ENCODE measurements around the gene NTM. TPM values are rescaled to one million over a fixed set of nuclear protein-coding genes. Genes with fewer than 3 reads are reported as not detected.

Gene NTM
- total RNA-seq, 2 experiments from 2014 or later = not detected

- Mint-ChIP-seq H3K36me3 (no peaks in the 10 kb centered on the region), H3K4me1 (no peaks in the 10 kb centered on the region)
- POLR2A ChIA-PET = no interaction called here
Observed at GRCh38 chr11:131353766-131354165, 16.6 kb upstream of the NTM start.

GRCh38 chr11:131354251-131354701, 16.1 kb upstream of the NTM start:
- ATAC-seq (ENCODE audit: low read depth) (no peak), DNase-seq (no peak)
- Mint-ChIP-seq H3K36me3 (no peaks in the 10 kb centered on the region), H3K27me3 (no peaks in the 10 kb centered on the region), H3K27ac (no peak overlapping the region), H3K9me3 (peaks cover 3% of the 10 kb centered on the region), H3K4me1 (no peaks in the 10 kb centered on the region), H3K4me3 (no peak overlapping the region)
- POLR2A ChIA-PET = no interaction called here

More at GRCh38 chr11:131353766-131354165, 16.6 kb upstream of the NTM start:
- no peak overlapping the region for H3K4me3 Mint-ChIP-seq
- no peaks in the 10 kb centered on the region for H3K27me3 Mint-ChIP-seq
- peaks cover 3% of the 10 kb centered on the region for H3K9me3 Mint-ChIP-seq
- no peak overlapping the region for H3K27ac Mint-ChIP-seq
- DNase-seq (no peak), ATAC-seq (ENCODE audit: low read depth) (no peak)

GRCh38 chr11:131356206-131356605, 14.2 kb upstream of the NTM start:
- ATAC-seq (ENCODE audit: low read depth) = no peak
- H3K36me3 Mint-ChIP-seq = no peaks in the 10 kb centered on the region
- no peak overlapping the region for H3K27ac Mint-ChIP-seq
- DNase-seq = no peak
- POLR2A ChIA-PET = no interaction called here
- H3K27me3 Mint-ChIP-seq = no peaks in the 10 kb centered on the region
- H3K4me3 Mint-ChIP-seq = no peak overlapping the region
- H3K4me1 Mint-ChIP-seq = no peaks in the 10 kb centered on the region
- peaks cover under 1% of the 10 kb centered on the region for H3K9me3 Mint-ChIP-seq

GRCh38 chr11:131365329-131365930, 5.0 kb upstream of the NTM start:
- Mint-ChIP-seq H3K4me1 (no peaks in the 10 kb centered on the region), H3K9me3 (no peaks in the 10 kb centered on the region), H3K36me3 (no peaks in the 10 kb centered on the region), H3K27me3 (no peaks in the 10 kb centered on the region), H3K4me3 (no peak overlapping the region), H3K27ac (no peak overlapping the region)
- DNase-seq (no peak), ATAC-seq (ENCODE audit: low read depth) (no peak)
- POLR2A ChIA-PET = no interaction called here

DNA sequence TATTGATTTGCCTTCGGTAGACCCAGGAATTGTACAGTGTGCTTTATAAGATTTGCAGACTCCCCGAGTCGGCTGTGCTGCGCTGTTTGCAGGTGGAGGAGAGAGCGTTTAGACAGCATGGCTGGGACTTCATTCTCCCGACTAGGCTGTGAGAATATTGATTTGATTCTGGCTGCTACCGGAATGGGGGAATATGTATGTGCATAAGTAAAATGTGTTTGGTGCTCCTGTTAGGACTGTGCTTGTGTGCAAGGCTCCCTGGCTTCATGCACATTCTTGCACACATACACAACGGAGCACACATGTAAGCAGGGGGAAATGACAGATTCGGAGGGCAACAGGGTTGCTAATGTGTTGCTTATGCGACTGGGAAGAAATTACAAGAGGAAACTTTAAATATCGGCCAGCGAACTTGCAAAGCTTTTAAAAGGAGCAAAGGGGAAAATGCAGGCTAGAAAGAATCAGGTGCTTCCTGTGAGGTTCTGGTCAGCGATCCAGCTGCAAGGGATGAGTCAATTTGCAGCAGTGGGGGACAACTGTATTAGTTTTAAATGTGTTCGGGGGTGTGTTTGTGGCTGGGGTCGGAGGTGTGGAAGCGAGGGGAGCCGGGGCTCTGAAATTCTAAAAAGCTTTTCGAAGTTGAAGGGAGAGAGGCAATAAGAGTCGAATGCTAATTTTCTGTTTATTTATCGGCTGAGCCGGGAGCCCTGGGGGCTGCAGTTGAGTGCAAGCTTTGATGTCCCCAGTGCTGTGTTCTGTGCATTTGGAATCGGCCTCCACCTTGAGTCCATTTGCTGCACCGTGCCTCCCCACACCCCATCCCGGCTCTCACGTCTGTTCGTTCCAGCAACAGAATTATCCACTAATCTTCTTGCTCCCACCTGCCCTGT, 731 bp downstream of the NTM start:
- POLR2A ChIA-PET = no interaction called here
- H3K4me3 Mint-ChIP-seq = no peak overlapping the region
- H3K36me3 Mint-ChIP-seq = no peaks in the 10 kb centered on the region

DNA sequence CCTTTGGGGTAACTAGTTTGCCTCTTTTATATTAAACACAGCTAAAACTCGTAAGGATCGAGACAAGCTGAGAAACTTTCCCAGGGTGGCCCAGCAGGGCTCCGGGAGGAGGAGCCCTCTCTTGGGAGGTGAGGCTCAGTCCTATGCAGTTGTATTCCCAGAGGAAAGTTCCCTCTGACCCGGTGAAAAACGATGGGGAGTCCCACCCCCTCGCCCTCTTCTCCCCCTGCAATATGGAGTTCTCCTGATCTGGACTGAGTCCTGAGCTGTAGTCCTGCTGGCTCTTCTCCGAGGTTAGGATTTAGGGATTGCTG, 1.3 kb downstream of the NTM start:
- H3K4me1 Mint-ChIP-seq = no peaks in the 10 kb centered on the region
- no peaks in the 10 kb centered on the region for H3K36me3 Mint-ChIP-seq
- no peaks in the 10 kb centered on the region for H3K9me3 Mint-ChIP-seq
- DNase-seq (no peak), ATAC-seq (ENCODE audit: low read depth) (no peak)
- no peak overlapping the region for H3K27ac Mint-ChIP-seq
- POLR2A ChIA-PET = no interaction called here
- no peaks in the 10 kb centered on the region for H3K27me3 Mint-ChIP-seq
- H3K4me3 Mint-ChIP-seq = no peak overlapping the region

More for the DNA sequence above, 731 bp downstream of the NTM start:
- H3K27me3 Mint-ChIP-seq = no peaks in the 10 kb centered on the region
- no peak overlapping the region for H3K27ac Mint-ChIP-seq
- DNase-seq (no peak), ATAC-seq (ENCODE audit: low read depth) (no peak)
- H3K9me3 Mint-ChIP-seq = no peaks in the 10 kb centered on the region
- H3K4me1 Mint-ChIP-seq = no peaks in the 10 kb centered on the region

- Mint-ChIP-seq H3K36me3 (no peaks in the 10 kb centered on the region), H3K9me3 (no peaks in the 10 kb centered on the region), H3K27me3 (no peaks in the 10 kb centered on the region), H3K4me3 (no peak overlapping the region), H3K27ac (no peak overlapping the region), H3K4me1 (no peaks in the 10 kb centered on the region)
- DNase-seq (no peak), ATAC-seq (ENCODE audit: low read depth) (no peak)
- POLR2A ChIA-PET = no interaction called here
Observed at GRCh38 chr11:131372234-131372962, 2.0 kb downstream of the NTM start.

DNA sequence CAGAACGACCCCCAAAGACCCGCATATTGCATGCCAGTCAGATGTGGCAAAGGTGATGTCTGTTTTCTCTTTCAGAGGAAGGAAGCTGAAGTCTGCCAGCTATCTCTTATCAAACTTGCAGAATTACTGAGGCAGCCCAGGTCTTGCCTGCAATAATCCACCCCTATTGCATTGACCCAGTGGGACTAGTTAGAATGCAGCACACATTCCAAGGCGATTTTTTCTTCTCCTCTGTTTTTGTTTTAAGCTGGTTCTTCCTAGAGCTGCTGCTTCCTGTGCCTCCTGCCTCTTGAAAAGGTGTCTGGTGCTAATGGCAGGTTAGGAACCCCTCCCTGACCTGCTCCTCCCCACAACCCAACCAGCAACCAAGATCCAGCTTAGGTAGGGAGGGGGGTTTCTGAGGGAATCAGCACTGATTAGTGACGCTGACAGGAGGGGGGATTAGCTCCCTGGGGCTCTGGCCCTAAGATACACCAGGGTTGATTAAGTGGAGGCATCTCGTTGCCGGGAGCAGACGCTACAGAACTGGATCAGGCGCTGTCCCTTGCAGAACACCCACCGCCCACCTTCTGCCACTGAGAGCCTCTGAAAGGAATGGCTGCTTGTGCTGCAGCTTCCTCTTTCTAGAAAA, 2.8 kb downstream of the NTM start:
- POLR2A ChIA-PET = no interaction called here
- ATAC-seq (ENCODE audit: low read depth) (no peak), DNase-seq (no peak)
- Mint-ChIP-seq H3K36me3 (no peaks in the 10 kb centered on the region), H3K27ac (no peak overlapping the region), H3K4me3 (no peak overlapping the region), H3K9me3 (no peaks in the 10 kb centered on the region), H3K27me3 (no peaks in the 10 kb centered on the region), H3K4me1 (no peaks in the 10 kb centered on the region)

DNA sequence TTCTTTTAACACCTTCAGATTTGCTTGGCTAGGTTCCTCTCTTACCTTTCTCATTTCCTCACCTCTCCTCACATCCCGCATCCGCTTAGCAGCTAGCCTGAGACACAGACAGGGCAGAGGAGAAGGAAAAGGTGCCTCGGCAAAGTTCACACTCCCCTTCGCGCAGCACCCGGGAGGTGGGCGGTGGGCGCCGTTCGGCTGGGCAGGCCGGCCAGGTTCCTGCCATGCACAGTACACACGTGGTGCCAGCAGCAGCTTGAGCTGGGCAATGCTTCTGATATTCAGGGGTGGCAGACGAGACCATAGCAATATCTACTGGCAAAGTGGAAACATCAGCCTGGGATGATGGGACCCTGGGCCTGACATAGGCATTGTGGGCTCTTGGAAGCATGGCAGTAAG, 3.3 kb downstream of the NTM start:
- POLR2A ChIA-PET = no interaction called here
- ATAC-seq (ENCODE audit: low read depth) = no peak
- DNase-seq = no peak

DNA sequence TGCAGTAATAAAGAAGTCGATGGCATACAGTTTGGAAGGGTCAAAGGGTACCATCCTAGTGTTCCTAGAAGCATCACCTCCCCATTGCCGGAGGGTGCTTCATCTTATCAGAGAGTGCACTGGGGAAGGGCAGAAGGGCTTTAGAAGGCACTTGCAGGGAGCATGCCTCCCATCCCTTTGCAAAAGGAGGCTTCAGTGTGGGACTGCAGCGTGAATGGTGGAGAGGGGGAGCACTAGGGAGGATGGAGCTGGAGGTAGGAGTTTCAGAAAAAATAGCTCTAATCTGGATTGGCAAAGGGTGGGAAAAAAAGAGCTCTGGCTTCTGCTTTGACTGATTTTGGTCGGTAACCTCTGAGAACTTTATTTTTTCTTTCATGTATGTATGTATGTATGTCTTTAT, 5.0 kb downstream of the NTM start:
- H3K27ac Mint-ChIP-seq = no peak overlapping the region
- POLR2A ChIA-PET = no interaction called here

More for the DNA sequence above, 3.3 kb downstream of the NTM start:
- no peaks in the 10 kb centered on the region for H3K4me1 Mint-ChIP-seq
- no peaks in the 10 kb centered on the region for H3K36me3 Mint-ChIP-seq
- no peaks in the 10 kb centered on the region for H3K9me3 Mint-ChIP-seq
- H3K27ac Mint-ChIP-seq = no peak overlapping the region
- H3K27me3 Mint-ChIP-seq = no peaks in the 10 kb centered on the region
- H3K4me3 Mint-ChIP-seq = no peak overlapping the region

GRCh38 chr11:131375915-131376314, 5.5 kb downstream of the NTM start:
- POLR2A ChIA-PET = no interaction called here
- no peak for ATAC-seq (ENCODE audit: low read depth)
- no peaks in the 10 kb centered on the region for H3K36me3 Mint-ChIP-seq
- no peak for DNase-seq
- H3K27me3 Mint-ChIP-seq = no peaks in the 10 kb centered on the region
- no peak overlapping the region for H3K4me3 Mint-ChIP-seq
- no peaks in the 10 kb centered on the region for H3K4me1 Mint-ChIP-seq
- no peak overlapping the region for H3K27ac Mint-ChIP-seq
- no peaks in the 10 kb centered on the region for H3K9me3 Mint-ChIP-seq

More for the DNA sequence above, 5.0 kb downstream of the NTM start:
- ATAC-seq (ENCODE audit: low read depth) (no peak), DNase-seq (no peak)
- no peaks in the 10 kb centered on the region for H3K9me3 Mint-ChIP-seq
- H3K27me3 Mint-ChIP-seq = no peaks in the 10 kb centered on the region
- no peak overlapping the region for H3K4me3 Mint-ChIP-seq
- H3K4me1 Mint-ChIP-seq = no peaks in the 10 kb centered on the region
- H3K36me3 Mint-ChIP-seq = no peaks in the 10 kb centered on the region

GRCh38 chr11:131378931-131379330, 8.5 kb downstream of the NTM start:
- Mint-ChIP-seq H3K9me3 (no peaks in the 10 kb centered on the region), H3K27ac (no peak overlapping the region), H3K36me3 (no peaks in the 10 kb centered on the region), H3K4me1 (no peaks in the 10 kb centered on the region), H3K4me3 (no peak overlapping the region), H3K27me3 (no peaks in the 10 kb centered on the region)
- no peak for DNase-seq
- no peak for ATAC-seq (ENCODE audit: low read depth)
- POLR2A ChIA-PET = no interaction called here

DNA sequence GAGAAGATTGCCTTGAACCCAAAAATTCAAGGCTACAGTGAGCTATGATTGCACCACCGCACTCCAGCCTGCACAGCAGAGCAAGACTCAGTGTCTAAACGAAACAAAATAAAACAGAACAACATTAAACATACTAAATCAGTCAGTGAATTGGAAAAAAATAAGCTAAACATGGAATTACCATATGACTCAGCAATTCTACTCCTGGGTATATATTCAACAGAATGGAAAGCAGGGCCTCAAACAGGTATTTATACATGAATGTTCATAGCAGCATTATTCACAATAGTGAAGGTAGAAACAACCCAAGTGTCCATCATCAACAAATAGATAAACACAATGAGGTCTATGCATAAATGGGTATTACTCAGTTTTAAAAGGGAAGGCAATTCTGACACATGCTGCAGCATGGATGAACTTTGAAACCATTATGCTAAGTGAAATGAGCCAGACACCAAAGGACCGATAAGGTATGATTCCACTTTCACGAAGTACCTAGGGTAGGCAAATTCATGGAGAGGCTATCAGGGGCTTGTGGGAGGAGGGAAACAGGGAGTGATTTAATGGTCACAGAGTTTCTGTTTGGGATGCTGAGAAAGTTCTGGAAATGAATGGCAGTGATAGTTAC, 15.5 kb downstream of the NTM start:
- Mint-ChIP-seq H3K36me3 (no peaks in the 10 kb centered on the region), H3K27ac (no peak overlapping the region), H3K4me3 (no peak overlapping the region), H3K4me1 (no peaks in the 10 kb centered on the region), H3K27me3 (no peaks in the 10 kb centered on the region), H3K9me3 (no peaks in the 10 kb centered on the region)
- DNase-seq (no peak), ATAC-seq (ENCODE audit: low read depth) (no peak)
- POLR2A ChIA-PET = no interaction called here
